ENCODE results near the gene DLL1.

DNA sequence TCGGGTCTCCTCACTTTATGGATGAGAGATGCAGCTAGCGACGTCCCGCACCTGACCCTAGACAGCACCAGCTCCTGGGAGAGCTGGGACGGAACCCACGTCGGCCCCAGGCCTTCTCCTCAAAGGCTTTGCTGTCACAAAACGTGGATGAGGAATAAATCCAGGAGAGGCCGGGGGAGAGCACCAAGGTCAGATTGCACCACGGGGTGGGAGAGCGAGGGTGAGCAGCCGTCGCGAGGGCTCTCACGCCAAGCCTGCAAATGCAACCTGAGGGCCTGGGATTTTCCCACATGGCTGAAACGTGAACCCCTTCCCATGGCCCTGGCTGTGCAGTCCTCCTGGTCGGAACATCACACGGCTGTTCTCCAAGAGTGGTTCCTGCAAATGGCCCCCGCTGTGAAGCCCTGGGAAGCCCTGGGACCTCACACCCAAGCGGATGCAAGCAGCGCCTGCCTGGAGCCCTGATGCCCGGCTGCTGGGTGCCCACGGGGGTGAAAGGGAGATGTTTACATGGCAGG lies 45.3 kb downstream of the DLL1 start:
- TF ChIP-seq, protein P1, sequence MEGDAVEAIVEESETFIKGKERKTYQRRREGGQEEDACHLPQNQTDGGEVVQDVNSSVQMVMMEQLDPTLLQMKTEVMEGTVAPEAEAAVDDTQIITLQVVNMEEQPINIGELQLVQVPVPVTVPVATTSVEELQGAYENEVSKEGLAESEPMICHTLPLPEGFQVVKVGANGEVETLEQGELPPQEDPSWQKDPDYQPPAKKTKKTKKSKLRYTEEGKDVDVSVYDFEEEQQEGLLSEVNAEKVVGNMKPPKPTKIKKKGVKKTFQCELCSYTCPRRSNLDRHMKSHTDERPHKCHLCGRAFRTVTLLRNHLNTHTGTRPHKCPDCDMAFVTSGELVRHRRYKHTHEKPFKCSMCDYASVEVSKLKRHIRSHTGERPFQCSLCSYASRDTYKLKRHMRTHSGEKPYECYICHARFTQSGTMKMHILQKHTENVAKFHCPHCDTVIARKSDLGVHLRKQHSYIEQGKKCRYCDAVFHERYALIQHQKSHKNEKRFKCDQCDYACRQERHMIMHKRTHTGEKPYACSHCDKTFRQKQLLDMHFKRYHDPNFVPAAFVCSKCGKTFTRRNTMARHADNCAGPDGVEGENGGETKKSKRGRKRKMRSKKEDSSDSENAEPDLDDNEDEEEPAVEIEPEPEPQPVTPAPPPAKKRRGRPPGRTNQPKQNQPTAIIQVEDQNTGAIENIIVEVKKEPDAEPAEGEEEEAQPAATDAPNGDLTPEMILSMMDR (IDR thresholded peaks at IDR 0.05) = no peak
- no peak for TF ChIP-seq POLR2A (IDR thresholded peaks at IDR 0.05)
- TF ChIP-seq POLR2AphosphoS5 (IDR thresholded peaks at IDR 0.05) = no peak
- TF ChIP-seq EP300 (IDR thresholded peaks at IDR 0.05) = no peak

All from stomach (tissue), 4 donors.